Stimulated activated CD4-positive, alpha-beta T cell treated with anti-CD3 and anti-CD28 coated beads, TNF-alpha, amount 100 ng/mL, for 4 hours (primary cell): Measurements from ENCODE around the gene PIGL.
"Not testable (repeated sequence)": the region's sequence is repeated elsewhere in the genome, so short reads cannot be mapped to it uniquely, and the experiment has no call there.

ENCODE experiments used
- DNase-seq, 3 experiments: peaks; one replicate each; pipeline ENCODE4 v3.0.0-alpha.2; 2020; ENCODE audit warnings: low read depth in 3 of 3

Gene PIGL

DNA sequence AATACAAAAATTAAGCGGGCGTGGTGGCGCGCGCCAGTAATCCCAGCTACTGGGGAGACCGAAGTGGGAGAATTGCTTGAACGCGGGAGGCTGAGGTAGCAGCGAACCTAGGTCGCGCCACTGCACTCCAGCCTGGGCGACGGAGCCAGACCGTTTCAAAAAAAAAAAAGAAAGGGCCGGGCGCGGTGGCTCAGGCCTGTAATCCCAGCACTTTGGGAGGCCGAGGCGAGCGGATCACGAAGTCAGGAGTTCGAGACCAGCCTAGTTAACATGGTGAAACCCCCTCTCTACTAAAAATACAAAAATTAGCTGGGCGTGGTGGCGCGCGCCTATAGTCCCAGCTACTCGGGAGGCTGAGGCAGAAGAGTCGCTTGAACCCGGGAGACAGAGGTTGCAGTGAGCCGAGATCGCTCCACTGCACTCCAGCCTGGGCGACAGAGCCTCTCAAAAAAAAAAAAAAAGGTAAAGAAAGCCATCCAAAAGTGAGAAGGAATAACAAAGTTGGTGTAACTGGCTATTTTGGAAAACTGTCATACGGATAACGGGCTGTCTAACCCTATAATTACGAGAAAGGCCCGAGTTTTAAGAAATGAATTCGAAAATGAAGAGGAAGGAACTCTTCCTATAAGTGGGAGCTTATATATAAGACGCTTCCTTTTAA lies 539 bp upstream of the PIGL start:
- not testable (repeated sequence) for DNase-seq

GRCh38 chr17:16222406-16222805 lies 5.4 kb downstream of the PIGL start:
- DNase-seq: no peak

- not testable (repeated sequence) for DNase-seq
Measured at GRCh38 chr17:16229912-16230561, 13.0 kb downstream of the PIGL start.

GRCh38 chr17:16232391-16232790 lies 15.4 kb downstream of the PIGL start:
- DNase-seq: no peak

GRCh38 chr17:16239931-16240330 lies 22.9 kb downstream of the PIGL start:
- no peak for DNase-seq

DNA sequence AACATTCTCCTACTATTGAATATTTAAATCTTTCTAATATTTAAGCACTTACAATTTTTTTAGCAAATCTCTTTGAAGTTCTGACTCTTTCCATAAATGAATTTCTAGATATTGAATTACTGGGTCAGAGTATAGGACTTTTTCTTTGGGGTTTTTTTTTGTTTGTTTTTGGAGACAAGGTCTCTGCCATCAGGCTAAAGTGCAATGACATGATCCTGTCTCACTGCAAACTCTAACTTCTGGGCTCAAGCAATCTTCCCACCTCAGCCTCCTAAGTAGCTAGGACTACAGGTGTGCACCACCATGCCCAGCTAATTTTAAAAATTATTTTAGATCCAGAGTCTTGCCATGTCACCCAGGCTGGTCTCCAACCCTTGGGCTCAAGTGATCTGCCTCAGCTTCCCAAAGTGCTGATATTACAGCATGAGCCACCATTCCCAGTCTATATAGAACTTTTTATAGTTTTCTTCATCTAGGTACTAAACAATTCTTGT lies 24.9 kb downstream of the PIGL start:
- DNase-seq: no peak

DNA sequence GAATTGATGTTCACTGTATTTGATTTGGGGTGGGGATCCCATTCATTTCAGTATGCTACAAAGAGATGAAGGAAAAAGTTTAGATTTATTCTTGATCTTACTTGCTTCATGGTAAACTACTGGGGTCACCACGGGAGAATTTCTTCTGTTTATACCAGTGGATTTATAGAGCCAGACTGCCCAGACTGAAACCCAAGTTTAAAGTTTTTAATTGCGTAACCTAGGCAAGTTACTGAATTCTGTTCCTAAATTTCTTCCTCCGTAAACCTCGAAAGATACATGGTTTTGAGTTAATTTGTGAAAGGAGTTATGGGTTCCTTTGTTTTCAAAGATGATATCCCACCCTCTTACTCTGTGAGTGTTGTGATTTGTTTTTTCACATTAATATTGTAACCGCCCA lies 26.4 kb downstream of the PIGL start:
- no peak for DNase-seq

GRCh38 chr17:16243801-16244567 lies 27.0 kb downstream of the PIGL start:
- no peak for DNase-seq

GRCh38 chr17:16247586-16247984 lies 30.6 kb downstream of the PIGL start:
- no peak for DNase-seq

DNA sequence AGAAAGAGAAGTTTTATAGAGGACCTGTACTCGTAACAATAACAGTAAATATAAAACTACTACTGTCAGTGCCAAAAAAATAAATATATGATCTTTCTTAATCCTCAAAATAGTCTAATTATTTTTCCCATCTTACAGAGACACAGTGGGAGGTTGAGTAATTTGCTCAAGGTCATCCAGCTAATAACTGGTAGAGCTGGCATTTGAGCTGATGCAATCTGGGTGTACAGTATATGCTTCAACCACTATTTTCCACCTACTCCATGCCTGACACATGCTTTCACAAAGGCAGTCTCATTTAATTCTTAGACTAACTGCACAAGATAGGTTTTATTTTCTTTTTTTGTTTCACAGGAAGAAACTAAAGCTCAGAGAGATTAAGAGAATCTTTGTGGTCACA lies 33.6 kb downstream of the PIGL start:
- no peak for DNase-seq

DNA sequence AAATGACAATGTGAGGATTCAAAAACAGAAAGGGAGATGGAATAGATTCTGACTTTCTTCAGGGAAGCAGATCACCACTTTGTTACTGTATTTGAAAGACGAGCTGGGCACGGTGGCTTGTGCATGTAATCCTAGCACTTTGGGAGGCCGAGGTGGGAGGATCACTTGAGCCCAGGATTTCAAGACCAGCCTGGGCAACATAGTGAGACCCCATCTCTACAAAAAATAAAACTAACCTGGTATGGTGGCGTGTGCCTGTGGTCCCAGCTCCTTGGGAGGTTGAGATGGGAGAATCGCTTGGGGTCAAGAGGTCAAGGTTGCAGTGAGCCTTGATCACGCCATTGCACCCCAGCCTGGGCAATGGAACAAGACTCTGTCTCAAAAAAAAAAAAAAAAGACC lies 34.0 kb downstream of the PIGL start:
- no peak for DNase-seq

DNA sequence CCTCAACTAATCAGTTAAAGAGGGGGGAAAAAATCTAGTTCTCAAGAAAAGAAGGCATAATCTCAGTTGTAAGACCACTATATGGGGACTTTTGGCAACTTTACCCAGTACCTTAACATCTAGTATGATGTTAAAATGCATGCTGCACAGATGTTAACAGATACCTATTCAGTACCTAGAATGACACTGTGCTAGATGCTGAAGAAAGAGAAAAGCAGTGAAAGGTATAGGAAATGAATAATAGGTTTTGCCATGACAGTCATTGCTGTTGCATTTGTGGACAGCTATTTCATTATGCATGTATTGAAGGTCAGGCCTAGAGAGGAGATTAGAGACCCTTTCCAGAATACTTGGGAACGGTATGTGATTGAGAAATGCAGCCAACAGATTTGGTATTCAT lies 34.5 kb downstream of the PIGL start:
- DNase-seq: no peak

DNA sequence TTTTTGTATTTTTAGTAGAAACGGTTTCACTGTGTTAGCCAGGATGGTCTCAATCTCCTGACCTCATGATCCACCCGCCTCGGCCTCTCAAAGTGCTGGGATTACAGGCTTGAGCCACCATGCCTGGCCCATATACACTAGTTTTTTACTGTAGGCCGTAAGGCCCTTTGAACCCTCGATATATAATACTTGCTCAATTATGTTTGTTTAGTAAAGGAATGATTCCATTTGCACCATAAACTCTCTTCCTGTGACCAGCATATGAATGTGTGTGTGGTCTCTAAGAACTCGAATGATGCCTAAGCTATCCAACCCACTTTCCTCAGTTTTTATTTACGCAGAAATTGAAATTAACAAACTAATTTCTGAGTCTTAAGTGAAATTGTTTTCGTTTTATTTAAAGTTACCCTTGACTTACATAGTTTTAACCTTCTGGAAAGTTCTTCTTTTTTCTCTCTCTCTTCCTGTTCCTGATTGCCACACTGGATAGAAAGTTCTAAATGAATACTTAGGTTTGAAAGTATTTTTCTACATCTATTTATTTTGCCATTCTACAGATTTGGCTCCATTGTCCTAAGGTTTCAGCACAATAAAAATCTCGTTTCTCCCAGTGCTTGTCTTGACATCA lies 37.9 kb downstream of the PIGL start:
- no peak for DNase-seq

GRCh38 chr17:16255481-16255921 lies 38.5 kb downstream of the PIGL start:
- DNase-seq: no peak

GRCh38 chr17:16258901-16259300 lies 41.9 kb downstream of the PIGL start:
- no peak for DNase-seq

- DNase-seq: no peak
Measured at GRCh38 chr17:16259926-16260325, 42.9 kb downstream of the PIGL start.

DNA sequence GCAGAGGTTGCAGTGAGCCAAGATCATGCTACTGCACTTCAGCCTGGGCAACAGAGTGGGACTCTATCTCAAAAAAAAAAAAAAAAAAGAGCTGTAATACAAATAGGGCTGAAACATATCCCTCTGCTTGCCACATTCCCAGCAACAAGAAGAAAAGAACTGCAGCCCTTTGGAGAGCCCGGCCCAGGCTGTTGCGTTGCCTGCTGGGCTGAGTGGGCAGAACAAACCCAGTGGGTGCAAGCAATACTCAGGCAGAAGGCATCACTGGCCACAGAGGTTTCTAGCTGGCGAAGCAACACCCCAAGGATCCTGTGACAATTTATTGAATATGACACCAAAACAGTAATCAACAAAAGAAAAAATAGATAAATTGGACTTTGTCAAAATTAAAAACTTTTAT lies 44.0 kb downstream of the PIGL start:
- DNase-seq: no peak

DNA sequence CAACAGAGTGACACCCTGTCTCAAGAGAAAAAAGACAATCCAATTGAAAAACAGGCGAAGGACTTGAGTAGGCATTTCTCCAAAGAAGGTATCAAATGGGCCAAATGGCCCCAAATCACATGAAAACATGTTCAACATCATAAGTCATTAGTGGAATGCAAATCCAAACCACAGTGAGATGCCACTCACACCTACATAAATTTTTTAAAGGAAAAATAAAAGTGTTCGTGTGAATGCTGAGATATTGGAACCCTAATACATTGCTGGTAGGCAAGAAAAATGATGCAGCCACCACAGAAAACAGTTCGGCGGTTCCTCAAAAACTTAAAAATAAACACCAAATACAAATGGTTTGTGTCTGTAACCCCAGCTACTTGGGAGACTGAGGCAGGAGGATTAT lies 45.2 kb downstream of the PIGL start:
- DNase-seq: no peak

GRCh38 chr17:16267174-16267573 lies 50.2 kb downstream of the PIGL start:
- no peak for DNase-seq

GRCh38 chr17:16269658-16270057 lies 52.6 kb downstream of the PIGL start:
- no peak for DNase-seq

DNA sequence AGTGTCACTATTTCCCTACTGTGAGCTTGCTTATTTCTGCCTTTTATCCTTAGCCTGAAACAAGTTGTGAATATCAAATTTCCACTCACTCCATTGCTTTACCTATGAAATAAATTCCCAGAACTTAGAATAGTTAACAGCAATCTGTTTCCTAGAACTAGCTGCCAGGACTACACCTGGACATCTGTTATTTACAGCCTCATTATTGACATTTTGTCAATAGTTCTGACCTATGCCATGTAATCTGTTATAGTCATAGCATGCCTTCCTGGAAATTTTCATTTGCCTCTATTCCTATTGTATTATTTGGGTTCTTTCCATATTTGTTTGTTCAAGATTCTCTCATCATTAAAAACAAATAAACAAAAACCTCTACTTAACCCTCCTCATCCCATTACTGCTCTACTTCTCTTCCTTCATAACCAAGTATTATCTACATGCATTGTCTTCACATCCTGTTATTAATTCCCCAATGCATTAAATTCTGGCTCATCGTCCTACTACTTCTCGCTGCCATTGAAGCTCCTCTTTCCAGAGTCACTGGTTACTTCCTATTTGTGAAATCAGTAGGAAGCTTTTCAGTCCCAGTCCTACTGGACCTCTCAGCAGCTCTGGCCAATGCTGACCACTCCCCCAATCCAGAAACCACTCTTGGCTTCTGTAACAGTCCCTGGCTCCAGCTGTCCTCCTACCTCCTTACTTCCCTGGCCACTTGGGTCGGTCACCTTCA lies 55.3 kb downstream of the PIGL start:
- no peak for DNase-seq

- no peak for DNase-seq
Measured at GRCh38 chr17:16273499-16273898, 56.5 kb downstream of the PIGL start.
